ENCODE data around the gene PARVA.

PARVA gene

DNA sequence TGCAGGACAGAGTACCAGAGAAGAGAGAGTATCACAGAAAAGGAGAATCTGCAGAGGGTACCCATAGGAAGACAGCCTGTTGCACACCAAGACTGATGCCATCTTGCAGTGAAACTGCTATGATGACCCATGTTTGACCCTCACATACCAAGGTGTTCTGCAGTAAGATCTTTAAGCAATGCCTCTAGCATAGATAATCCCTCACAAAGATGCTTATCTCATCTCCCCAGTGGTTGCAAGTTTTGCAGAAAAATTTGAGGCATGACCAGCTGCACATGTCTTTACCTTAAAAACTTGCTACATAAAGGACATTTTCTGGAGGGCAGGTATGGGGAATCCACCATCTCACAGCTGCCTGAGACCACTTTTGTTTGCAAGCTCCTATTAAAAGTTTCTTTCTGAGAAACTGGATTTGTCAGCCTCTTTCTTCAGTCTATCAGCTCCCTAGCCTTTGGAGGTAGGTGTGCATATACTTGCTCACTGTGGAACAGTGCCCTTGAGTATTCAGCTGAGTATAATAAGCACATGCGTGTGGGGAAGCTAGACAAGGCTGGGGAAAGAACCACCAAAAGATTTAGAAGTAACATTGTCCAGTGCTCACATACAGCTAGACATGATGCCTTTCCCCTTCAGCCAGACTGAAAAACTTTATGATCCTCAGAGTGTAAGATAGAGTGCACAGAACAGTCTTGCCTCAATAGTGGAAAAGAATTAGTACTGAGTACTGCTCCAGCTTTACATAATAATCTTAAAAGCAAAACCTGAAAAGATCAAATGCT is 196.5 kb downstream of the PARVA start:
- no peaks in the 10 kb centered on the region for H3K36me3 ChIP-seq (ENCODE audit: control insufficient read depth, insufficient read depth, low read length)
- H3K4me1 ChIP-seq (ENCODE audit: control insufficient read depth, insufficient read depth, low read length), result no peaks in the 10 kb centered on the region
- H3K9ac ChIP-seq (ENCODE audit: low read length), result no peak overlapping the region
- no peak overlapping the region for H3K4me3 ChIP-seq (ENCODE audit: low read length)
- H3K27ac ChIP-seq (ENCODE audit: low read depth, low read length), result no peak overlapping the region
- no peaks in the 10 kb centered on the region for H3K27me3 ChIP-seq (ENCODE audit: control insufficient read depth, insufficient read depth, low read length)

DNA sequence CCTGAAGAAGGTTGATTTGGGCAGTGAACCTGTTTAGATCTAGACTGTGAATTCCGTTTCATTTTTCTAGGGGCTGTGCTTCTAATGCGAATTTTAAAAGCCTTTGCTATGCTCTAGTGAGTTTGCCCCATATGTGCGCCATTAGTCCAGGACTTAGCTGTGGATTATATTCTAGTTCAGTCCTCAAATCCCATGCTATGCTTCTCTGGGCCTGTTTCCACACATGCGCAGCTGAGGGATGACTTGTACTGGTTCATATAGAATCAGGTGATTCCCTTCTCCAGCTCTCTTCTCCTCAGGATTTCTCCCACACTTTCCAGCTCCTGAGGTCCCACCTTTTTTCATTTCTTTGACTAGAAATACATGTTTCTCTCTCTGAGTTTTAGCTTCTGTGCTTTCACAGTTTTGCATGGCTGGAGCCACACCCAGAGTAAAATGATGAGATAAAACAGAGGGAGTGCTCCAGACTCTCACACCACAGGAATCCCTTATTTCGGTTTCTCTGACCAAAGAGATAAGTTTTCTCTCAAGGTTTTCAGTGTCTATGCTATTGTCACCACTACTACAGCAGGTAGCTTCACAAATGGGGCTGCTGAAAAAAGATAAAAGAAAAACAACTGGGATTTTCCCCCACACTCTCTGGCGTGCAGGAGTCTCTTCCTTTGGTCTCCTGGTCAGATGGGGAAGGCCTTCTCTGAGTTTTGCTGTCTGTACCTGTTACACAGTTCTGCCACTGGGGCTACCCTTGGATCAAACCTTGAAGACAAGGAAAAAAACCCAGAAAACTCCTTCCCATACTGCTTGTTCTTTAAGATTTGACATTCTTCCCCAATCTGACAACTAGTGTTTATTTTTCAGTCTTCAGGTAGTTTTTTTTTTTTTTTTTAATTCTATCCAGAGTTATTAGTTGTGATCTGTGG is 200.6 kb downstream of the PARVA start:
- Histone ChIP-seq H3K36me3 (ENCODE audit: control insufficient read depth, insufficient read depth, low read length) (no peaks in the 10 kb centered on the region), H3K27me3 (ENCODE audit: control insufficient read depth, insufficient read depth, low read length) (no peaks in the 10 kb centered on the region), H3K27ac (ENCODE audit: low read depth, low read length) (no peak overlapping the region), H3K4me1 (ENCODE audit: control insufficient read depth, insufficient read depth, low read length) (no peaks in the 10 kb centered on the region), H3K9ac (ENCODE audit: low read length) (no peak overlapping the region), H3K4me3 (ENCODE audit: low read length) (no peak overlapping the region)

DNA sequence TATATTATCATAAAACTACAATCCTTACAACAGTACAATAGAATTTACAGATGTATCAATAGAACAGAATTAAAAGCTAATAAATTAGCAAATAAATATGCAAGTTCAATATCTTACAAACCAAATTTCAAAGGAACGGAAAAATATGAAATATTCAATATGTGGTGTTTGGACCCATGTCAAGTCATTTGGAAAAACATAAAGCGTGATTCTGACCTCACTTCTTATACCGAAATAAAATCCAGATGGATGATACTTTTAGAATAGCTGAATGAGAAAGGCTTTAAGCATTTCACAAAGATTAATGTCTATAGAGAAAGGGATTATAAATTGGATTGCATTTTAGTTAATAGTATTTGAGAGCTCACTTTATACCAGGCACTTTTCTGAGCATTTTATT is 204.0 kb downstream of the PARVA start:
- Histone ChIP-seq H3K4me1 (ENCODE audit: control insufficient read depth, insufficient read depth, low read length) (no peaks in the 10 kb centered on the region), H3K4me3 (ENCODE audit: low read length) (no peak overlapping the region), H3K27ac (ENCODE audit: low read depth, low read length) (no peak overlapping the region), H3K36me3 (ENCODE audit: control insufficient read depth, insufficient read depth, low read length) (no peaks in the 10 kb centered on the region), H3K27me3 (ENCODE audit: control insufficient read depth, insufficient read depth, low read length) (no peaks in the 10 kb centered on the region), H3K9ac (ENCODE audit: low read length) (no peak overlapping the region)

- Histone ChIP-seq H3K27ac (ENCODE audit: low read depth, low read length) (no peak overlapping the region), H3K4me3 (ENCODE audit: low read length) (no peak overlapping the region), H3K36me3 (ENCODE audit: control insufficient read depth, insufficient read depth, low read length) (no peaks in the 10 kb centered on the region), H3K27me3 (ENCODE audit: control insufficient read depth, insufficient read depth, low read length) (no peaks in the 10 kb centered on the region), H3K9ac (ENCODE audit: low read length) (no peak overlapping the region), H3K4me1 (ENCODE audit: control insufficient read depth, insufficient read depth, low read length) (no peaks in the 10 kb centered on the region)
Measured at GRCh38 chr11:12581923-12582322, 204.6 kb downstream of the PARVA start.
